K562 (cell line): ENCODE results near the gene RHOF.

Experiments
- DIDO1 ChIP-seq: fragments of 450-650 bp; IDR thresholded peaks from 2 replicates; pipeline ENCODE4 v1.6.1; 2016; ENCODE audit warnings: low read depth, missing biosample characterization, missing genetic modification characterization
- ESRRA ChIP-seq: fragments of 450-650 bp; IDR thresholded peaks from 2 replicates; pipeline ENCODE4 v1.6.1; 2014; ENCODE audit warnings: low read depth, mild to moderate bottlenecking, moderate library complexity, borderline replicate concordance
- ETV6 ChIP-seq, 3 experiments: fragments of 150-350 bp in 1 of 3; sonication (generic) in 1 of 3; formaldehyde crosslinking in 1 of 3; IDR thresholded peaks; 2 replicates each; pipeline versions ENCODE4 v1.6.1 to v1.8.0; 2014 to 2022; ENCODE audit warnings: borderline replicate concordance in 2 of 3, low read depth in 2 of 3, antibody characterized with exemption in 1 of 3, low read length in 1 of 3, mild to moderate bottlenecking in 1 of 3, missing genetic modification reagents in 1 of 3
- HDGF ChIP-seq: fragments of 450-650 bp; IDR thresholded peaks from 2 replicates; pipeline ENCODE4 v1.6.1; 2016
- NFYB ChIP-seq: IDR thresholded peaks from 2 replicates; pipeline ENCODE4 v1.6.1; 2011; ENCODE audit warnings: mild to moderate bottlenecking, moderate library complexity; ENCODE audit not compliant: insufficient read length; ENCODE audit errors: extremely low read depth
- PPARD ChIP-seq: fragments of 250-450 bp; sonication (Bioruptor Pico); IDR thresholded peaks from 2 replicates; pipeline ENCODE4 v1.8.0; 2022; ENCODE audit warnings: inconsistent platforms, mild to moderate bottlenecking, moderate library complexity
- PRDM10 ChIP-seq: fragments of 450-650 bp; IDR thresholded peaks from 2 replicates; pipeline ENCODE4 v1.6.1; 2018; ENCODE audit not compliant: partially characterized antibody
- SMAD4 ChIP-seq: fragments of 250-450 bp; sonication (Bioruptor Pico); conservative IDR thresholded peaks from 2 replicates; pipeline ENCODE4 v1.8.0; 2021; ENCODE audit warnings: inconsistent platforms, mild to moderate bottlenecking, moderate library complexity
- ZNF24 ChIP-seq: fragments of 450-650 bp; IDR thresholded peaks from 2 replicates; pipeline ENCODE4 v1.6.1; 2016
- ZNF316 ChIP-seq: fragments of 450-650 bp; IDR thresholded peaks from 2 replicates; pipeline ENCODE4 v1.6.1; 2016
- TF ChIP-seq, protein P1 (sequence below), 2 experiments: fragments of 450-650 bp; formaldehyde crosslinking in 1 of 2; IDR thresholded peaks; 2 replicates each; pipeline versions ENCODE4 v1.4.0 to v1.6.1; 2014 to 2020; ENCODE audit warnings: mild to moderate bottlenecking in 2 of 2, borderline replicate concordance in 1 of 2, low read depth in 1 of 2
- TF ChIP-seq, protein P2 (sequence below): sonication (generic); formaldehyde crosslinking; IDR thresholded peaks from 2 replicates; pipeline ENCODE4 v1.8.0; 2023; ENCODE audit warnings: mild to moderate bottlenecking, missing genetic modification reagents
- TF ChIP-seq, protein P3 (sequence below), 3 experiments: IDR thresholded peaks in 2 of 3; conservative IDR thresholded peaks in 1 of 3; 2 replicates each; pipeline ENCODE4 v1.5.1; 2011 to 2012; ENCODE audit warnings: low read length in 3 of 3, mild to moderate bottlenecking in 3 of 3, control low read depth in 2 of 3, improper control_type of control experiment in 1 of 3, inconsistent platforms in 1 of 3, low read depth in 1 of 3, mixed read lengths in 1 of 3, moderate library complexity in 1 of 3; ENCODE audit not compliant: insufficient read depth in 2 of 3

DNA sequence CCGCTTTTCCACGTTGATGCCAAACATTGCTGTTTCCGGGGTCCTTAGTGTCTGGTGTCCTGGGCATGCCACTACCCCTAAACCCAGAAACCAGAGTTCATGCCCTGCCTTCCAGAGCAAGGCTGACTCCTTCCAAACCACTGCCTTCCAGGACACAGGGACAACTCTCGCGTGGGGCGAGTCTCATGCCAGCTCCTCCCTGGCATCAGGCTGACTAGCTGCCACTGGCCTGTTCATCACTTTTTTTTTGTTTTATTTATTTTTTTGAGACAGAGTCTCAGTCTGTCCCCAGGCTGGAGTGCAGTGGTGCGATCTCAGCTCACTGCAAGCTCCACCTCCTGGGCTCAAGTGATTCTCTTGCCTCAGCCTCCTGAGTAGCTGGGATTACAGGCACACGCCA lies 15.1 kb upstream of the RHOF start:
- TF ChIP-seq NFYB: no peak
- no peak for TF ChIP-seq ETV6 (IDR thresholded peaks at IDR 0.05; ENCODE audit: borderline replicate concordance in 1 of 2, low read depth in 2 of 2, low read length in 1 of 2)
- TF ChIP-seq ETV6 (CRISPR knock-in tag; IDR thresholded peaks at IDR 0.05; ENCODE audit: borderline replicate concordance): no peak
- TF ChIP-seq DIDO1 (tag): no peak
- TF ChIP-seq, protein P1, sequence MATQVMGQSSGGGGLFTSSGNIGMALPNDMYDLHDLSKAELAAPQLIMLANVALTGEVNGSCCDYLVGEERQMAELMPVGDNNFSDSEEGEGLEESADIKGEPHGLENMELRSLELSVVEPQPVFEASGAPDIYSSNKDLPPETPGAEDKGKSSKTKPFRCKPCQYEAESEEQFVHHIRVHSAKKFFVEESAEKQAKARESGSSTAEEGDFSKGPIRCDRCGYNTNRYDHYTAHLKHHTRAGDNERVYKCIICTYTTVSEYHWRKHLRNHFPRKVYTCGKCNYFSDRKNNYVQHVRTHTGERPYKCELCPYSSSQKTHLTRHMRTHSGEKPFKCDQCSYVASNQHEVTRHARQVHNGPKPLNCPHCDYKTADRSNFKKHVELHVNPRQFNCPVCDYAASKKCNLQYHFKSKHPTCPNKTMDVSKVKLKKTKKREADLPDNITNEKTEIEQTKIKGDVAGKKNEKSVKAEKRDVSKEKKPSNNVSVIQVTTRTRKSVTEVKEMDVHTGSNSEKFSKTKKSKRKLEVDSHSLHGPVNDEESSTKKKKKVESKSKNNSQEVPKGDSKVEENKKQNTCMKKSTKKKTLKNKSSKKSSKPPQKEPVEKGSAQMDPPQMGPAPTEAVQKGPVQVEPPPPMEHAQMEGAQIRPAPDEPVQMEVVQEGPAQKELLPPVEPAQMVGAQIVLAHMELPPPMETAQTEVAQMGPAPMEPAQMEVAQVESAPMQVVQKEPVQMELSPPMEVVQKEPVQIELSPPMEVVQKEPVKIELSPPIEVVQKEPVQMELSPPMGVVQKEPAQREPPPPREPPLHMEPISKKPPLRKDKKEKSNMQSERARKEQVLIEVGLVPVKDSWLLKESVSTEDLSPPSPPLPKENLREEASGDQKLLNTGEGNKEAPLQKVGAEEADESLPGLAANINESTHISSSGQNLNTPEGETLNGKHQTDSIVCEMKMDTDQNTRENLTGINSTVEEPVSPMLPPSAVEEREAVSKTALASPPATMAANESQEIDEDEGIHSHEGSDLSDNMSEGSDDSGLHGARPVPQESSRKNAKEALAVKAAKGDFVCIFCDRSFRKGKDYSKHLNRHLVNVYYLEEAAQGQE (IDR thresholded peaks at IDR 0.05; ENCODE audit: borderline replicate concordance): no peak
- TF ChIP-seq, protein P1 (CRISPR knock-in tag; IDR thresholded peaks at IDR 0.05; ENCODE audit: low read depth): no peak
- TF ChIP-seq, protein P2, sequence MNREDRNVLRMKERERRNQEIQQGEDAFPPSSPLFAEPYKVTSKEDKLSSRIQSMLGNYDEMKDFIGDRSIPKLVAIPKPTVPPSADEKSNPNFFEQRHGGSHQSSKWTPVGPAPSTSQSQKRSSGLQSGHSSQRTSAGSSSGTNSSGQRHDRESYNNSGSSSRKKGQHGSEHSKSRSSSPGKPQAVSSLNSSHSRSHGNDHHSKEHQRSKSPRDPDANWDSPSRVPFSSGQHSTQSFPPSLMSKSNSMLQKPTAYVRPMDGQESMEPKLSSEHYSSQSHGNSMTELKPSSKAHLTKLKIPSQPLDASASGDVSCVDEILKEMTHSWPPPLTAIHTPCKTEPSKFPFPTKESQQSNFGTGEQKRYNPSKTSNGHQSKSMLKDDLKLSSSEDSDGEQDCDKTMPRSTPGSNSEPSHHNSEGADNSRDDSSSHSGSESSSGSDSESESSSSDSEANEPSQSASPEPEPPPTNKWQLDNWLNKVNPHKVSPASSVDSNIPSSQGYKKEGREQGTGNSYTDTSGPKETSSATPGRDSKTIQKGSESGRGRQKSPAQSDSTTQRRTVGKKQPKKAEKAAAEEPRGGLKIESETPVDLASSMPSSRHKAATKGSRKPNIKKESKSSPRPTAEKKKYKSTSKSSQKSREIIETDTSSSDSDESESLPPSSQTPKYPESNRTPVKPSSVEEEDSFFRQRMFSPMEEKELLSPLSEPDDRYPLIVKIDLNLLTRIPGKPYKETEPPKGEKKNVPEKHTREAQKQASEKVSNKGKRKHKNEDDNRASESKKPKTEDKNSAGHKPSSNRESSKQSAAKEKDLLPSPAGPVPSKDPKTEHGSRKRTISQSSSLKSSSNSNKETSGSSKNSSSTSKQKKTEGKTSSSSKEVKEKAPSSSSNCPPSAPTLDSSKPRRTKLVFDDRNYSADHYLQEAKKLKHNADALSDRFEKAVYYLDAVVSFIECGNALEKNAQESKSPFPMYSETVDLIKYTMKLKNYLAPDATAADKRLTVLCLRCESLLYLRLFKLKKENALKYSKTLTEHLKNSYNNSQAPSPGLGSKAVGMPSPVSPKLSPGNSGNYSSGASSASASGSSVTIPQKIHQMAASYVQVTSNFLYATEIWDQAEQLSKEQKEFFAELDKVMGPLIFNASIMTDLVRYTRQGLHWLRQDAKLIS (CRISPR knock-in tag): no peak
- TF ChIP-seq HDGF: no peak
- TF ChIP-seq ZNF316: no peak
- TF ChIP-seq PPARD (CRISPR knock-in tag): no peak
- TF ChIP-seq SMAD4: no peak
- TF ChIP-seq, protein P3, sequence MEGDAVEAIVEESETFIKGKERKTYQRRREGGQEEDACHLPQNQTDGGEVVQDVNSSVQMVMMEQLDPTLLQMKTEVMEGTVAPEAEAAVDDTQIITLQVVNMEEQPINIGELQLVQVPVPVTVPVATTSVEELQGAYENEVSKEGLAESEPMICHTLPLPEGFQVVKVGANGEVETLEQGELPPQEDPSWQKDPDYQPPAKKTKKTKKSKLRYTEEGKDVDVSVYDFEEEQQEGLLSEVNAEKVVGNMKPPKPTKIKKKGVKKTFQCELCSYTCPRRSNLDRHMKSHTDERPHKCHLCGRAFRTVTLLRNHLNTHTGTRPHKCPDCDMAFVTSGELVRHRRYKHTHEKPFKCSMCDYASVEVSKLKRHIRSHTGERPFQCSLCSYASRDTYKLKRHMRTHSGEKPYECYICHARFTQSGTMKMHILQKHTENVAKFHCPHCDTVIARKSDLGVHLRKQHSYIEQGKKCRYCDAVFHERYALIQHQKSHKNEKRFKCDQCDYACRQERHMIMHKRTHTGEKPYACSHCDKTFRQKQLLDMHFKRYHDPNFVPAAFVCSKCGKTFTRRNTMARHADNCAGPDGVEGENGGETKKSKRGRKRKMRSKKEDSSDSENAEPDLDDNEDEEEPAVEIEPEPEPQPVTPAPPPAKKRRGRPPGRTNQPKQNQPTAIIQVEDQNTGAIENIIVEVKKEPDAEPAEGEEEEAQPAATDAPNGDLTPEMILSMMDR (IDR thresholded peaks at IDR 0.05 in 2 of 3, conservative IDR thresholded peaks at IDR 0.05 in 1 of 3; ENCODE audit: insufficient read depth in 2 of 3, low read depth in 1 of 3, low read length in 3 of 3): no peak
- TF ChIP-seq ZNF24: no peak
- no peak for TF ChIP-seq PRDM10
- no peak for TF ChIP-seq ESRRA
